HG03575 (cell line): ENCODE data around the gene TEX53.

Experiments used
- ATAC-seq: cut with Tn5 transposase; IDR thresholded peaks from one replicate; pipeline ENCODE4 v1.9.1; 2021; ENCODE audit not compliant: unreplicated experiment, insufficient number of reproducible peaks, low FRiP score; ENCODE audit errors: extremely low read depth

The TEX53 gene

GRCh38 chr9:114652776-114653555, 4.6 kb downstream of the TEX53 start:
- ATAC-seq = no peak

DNA sequence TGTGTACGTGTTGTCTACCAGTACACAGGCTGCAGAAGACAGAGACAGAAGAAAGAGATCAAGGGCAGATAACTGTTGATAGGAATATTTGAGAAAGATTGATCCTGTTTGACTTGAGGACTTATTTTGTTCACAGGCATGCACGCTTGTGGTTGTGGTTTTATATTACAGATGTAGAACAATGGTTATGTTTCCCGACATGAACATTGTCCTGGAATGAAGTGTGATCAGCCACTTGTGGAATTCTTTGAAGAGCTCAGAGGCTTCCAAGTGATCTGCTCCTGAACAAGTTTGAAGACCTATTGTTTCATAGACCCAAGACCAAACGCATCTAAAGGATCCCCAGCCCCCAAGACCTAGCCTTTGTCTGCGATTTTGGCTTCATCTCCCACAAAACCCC, 13.7 kb downstream of the TEX53 start:
- no peak for ATAC-seq

- no peak for ATAC-seq
These were observed 14.6 kb downstream of the TEX53 start for GRCh38 chr9:114643001-114643400.

- no peak for ATAC-seq
These were observed 15.6 kb downstream of the TEX53 start for GRCh38 chr9:114641967-114642366.

- ATAC-seq = no peak
These were observed 19.2 kb downstream of the TEX53 start for GRCh38 chr9:114638404-114638803.

DNA sequence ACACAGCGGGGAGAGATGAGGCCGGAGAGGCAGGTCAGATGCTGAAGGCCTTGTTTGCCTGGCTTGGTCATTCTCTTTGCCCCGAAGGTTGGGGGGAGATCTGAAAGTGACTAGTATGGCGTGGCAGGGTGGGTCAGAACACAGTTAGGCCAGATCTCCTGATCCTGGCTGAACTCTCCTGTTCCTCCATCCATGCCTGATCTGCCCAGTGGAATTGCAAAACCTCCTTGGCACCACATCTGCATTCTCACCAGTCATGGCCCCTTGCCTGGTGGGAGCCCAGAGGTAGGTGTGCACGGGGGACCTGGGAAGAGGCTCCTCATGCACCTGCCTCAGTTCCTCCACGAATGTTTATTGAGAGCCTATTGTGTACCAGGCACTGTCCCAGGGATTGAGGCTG, 23.2 kb downstream of the TEX53 start:
- no peak for ATAC-seq

DNA sequence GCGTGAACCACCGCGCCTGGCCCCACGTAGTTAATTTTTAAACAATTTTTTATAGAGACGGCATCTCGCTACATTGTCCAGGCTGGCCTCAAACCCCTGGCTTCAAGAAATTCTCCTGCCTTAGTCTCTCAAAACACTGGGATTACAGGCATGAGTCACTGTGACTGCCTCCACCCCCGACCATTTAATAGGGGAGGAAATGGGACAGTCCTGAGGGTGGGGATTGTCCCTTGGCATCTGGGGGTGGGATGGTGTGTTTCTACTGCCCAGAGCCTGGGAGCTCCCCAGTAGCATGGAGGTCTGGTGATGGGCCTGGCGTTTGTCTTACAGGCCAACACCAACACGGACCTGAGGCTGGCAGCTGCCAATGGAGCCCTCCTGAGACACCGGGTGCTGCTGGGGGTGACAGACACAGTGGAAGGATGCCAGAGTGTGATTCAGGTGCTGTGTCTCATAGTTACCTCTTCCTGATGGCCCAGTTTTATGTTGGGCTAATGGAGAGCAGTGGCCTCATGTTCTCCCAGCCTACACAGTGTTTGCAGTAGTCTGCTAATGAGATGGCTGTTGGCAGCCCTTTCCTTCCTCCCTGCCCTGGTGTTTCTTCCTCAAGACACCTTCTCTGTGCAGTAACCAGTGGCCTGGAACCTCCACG, 24.0 kb downstream of the TEX53 start:
- no peak for ATAC-seq

GRCh38 chr9:114631166-114631565, 26.4 kb downstream of the TEX53 start:
- ATAC-seq = no peak

DNA sequence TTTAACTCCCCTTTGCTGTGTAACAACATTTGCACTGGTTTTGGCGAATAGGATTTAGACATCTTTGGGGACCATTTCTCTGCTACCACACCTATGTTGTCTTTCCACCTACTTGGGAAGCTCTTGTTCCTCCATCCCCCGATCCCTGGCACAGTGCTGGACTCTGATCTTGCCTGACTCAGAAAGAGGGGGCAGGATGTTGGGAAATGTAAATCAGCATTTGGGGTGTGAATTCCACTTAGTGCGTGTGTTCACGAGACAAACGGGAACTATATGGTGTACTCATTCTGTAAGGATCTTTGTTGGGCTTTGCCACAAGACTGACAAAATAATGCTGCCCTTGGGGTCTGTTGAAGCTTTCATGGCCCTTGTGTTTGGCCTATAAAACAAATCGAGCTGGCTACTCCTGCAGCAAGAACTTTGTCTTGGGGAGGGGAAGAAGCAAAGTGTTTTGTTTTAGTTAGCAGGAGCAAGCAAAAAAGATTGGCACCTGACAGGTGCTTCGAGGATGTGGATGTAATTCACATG, 28.0 kb downstream of the TEX53 start:
- no peak for ATAC-seq

- no peak for ATAC-seq
These were observed 30.1 kb downstream of the TEX53 start for GRCh38 chr9:114627553-114627952.

- ATAC-seq = no peak
These were observed 31.1 kb downstream of the TEX53 start for GRCh38 chr9:114626415-114627020.

DNA sequence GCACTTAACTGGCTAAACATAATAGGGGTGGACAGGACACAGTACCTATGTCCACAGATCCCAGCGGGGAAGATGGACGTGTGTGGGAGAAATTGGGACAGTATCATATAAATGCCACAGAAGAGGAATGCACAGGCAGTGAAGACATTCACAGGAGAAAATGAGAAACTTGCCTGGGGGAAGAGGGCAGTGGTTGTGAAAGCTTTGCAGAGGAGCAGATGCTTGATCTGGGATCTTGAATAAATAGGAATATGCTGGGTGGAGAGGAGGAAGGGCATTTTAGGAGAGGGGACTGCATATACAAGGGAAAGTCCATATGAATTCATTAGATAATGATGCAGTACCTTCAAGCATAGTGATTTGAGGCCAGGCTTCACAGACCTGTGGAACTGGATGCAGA, 32.9 kb downstream of the TEX53 start:
- ATAC-seq = no peak

DNA sequence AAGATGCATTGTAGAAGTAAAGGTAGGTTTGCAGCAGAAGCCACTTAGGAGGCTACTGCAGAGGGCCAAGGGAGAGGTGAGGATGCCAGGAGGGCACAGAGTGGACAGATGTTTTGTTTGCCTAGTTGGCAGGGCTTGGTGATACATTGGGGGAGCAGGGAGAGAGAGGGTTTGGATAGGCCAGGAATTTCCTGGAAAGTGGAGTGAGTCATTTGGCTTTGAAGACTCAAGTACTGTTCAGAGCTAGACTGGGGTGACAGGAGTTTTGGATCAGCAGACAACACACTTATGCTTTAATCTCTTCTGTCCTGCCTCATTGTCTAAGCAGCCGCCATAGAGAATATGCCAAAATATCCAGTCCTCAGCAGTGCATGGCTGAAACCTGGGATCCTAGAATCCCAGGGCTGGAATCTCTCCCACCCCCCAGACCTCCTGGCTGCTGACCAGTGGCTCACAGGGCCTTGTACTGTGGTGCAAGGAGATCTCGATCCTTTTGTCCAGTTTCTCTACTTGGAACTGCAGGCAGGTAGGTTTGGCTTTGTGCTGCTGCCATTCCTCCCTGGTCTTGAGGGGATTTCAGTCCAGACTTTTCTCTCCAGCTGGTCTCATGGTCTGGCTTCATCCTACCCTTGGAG, 35.5 kb downstream of the TEX53 start:
- no peak for ATAC-seq

DNA sequence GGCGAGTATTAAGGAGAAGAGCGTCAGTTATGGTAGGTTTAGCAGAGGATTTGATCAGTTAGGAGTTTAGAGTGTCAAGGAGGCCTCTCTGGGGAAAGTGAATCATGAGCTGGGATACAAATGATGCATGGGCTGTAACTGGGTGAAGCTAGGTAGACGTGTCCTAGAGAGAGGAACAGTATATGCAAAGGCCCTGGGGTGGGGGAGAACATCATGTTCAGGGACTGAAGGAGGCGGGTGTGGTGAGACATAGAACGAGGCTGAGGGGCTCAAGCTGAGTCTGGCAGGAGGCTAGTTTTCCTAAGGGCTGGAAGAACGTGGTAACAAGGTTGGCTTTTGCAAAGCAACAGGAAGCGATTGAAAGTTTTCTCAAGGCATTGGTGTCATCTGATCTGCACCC, 36.0 kb downstream of the TEX53 start:
- no peak for ATAC-seq

GRCh38 chr9:114619191-114619761, 38.3 kb downstream of the TEX53 start:
- no peak for ATAC-seq

DNA sequence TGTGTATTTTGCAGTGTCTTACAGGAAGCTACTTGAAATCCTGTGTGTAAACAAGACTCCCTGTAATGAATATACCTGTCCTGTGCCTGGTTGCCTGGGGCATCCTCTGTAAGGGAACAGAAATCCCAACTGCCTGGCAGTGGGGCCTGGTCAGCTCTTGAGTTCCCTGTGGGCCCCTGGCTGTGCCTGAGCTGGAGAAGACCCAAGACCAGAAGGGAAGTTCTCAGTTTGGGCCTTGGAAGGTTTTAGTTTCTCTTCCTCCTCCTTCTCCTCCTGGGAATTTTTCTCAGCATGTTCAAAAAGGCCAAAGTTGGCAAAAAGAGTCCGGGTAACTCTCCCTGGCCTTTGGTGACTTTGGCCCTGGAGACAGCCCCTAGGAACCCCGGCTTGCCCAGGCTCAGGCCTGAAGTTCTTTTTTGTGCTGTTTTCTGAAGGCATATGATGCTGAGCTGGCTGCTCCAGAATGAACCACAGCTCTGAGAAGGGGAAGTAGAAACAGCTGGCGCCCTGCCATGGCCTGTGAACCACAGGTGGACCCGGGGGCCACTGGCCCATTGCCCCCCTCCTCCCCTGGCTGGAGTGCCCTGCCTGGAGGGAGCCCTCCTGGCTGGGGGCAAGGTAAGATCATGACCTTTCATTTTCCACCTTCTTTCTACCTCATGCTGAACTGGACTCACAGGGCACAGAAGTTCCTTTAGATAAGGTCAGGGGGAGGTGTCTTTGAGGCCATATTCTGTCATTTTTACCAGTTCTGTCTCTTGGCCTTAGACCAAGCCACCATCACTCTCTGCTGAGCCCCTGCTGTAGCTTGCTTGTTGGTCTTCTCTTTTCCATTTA, 40.7 kb downstream of the TEX53 start:
- peak; percentile 48 for ATAC-seq

DNA sequence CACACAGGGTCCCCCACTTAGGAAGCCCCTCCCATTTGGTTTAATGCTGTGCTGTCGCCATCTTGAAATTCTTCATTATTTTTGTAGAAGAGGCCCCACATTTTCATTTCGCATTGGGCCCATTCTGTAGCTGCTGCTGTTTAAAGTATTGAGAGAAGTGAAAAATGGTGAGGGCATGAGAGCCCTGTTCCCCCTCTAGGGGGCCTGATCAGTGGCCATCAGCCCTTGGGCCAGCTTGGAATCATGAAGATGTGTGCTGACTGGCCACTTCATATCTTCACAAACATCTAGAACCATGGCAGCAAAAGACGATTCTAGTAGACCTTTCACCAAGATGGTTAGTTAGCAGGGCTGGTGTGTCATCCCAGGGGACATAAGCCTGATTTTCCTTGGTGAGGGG, 43.2 kb downstream of the TEX53 start:
- no peak for ATAC-seq

DNA sequence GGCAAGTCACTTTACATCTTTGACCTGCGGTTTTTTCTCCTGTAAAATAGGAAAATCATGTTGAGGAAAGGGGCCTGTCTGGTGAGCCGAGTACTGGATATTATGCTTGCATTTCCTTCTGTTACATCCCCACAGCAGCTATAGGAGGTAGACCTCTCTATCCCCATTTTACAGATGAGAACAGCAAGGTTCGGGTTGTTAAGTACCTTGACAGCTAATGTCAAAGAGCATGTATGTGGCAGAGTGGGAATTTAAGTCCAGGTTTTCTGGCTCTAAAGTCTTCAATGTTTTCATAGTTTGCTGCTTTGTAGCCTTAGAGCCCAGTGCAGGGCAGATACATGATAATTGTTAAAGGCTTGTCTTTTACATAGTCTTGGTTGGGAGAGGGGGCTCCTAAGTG, 43.7 kb downstream of the TEX53 start:
- ATAC-seq = no peak

- ATAC-seq = no peak
These were observed 44.5 kb downstream of the TEX53 start for GRCh38 chr9:114613087-114613486.
